HepG2 (cell line): Measurements from ENCODE around the gene SIK3. TPM values are rescaled to one million over a fixed set of nuclear protein-coding genes. Genes with fewer than 3 reads are reported as not detected.
A peak's percentile ranks its signal among the peaks of the same experiment; 100 is the strongest.

Experiments
- ATF2 ChIP-seq: sonication (generic); formaldehyde crosslinking; IDR thresholded peaks from 2 replicates; pipeline ENCODE4 v1.4.0; 2020; ENCODE audit warnings: missing genetic modification reagents
- HIC2 ChIP-seq: sonication (generic); formaldehyde crosslinking; IDR thresholded peaks from 2 replicates; pipeline ENCODE4 v1.9.0; 2022; ENCODE audit warnings: low read depth, missing genetic modification reagents
- KAT8 ChIP-seq: IDR thresholded peaks from 2 replicates; pipeline ENCODE4 v1.6.1; 2016; ENCODE audit warnings: missing genetic modification reagents, missing compliant biosample characterization
- MTA3 ChIP-seq: sonication (generic); formaldehyde crosslinking; IDR thresholded peaks from 2 replicates; pipeline ENCODE4 v1.4.0; 2020; ENCODE audit warnings: missing genetic modification reagents
- ZNF143 ChIP-seq: sonication (generic); formaldehyde crosslinking; IDR thresholded peaks from 2 replicates; pipeline ENCODE4 v1.4.0; 2020; ENCODE audit warnings: missing genetic modification reagents
- ZNF331 ChIP-seq: sonication (generic); formaldehyde crosslinking; IDR thresholded peaks from 2 replicates; pipeline ENCODE4 v1.4.0; 2020; ENCODE audit warnings: missing genetic modification reagents
- ZNF337 ChIP-seq: sonication (generic); formaldehyde crosslinking; IDR thresholded peaks from 2 replicates; pipeline ENCODE4 v1.5.1; 2020; ENCODE audit warnings: missing genetic modification reagents, low read depth, mild to moderate bottlenecking, borderline replicate concordance
- ZNF496 ChIP-seq: sonication (generic); formaldehyde crosslinking; IDR thresholded peaks from 2 replicates; pipeline ENCODE4 v1.8.1; 2023; ENCODE audit warnings: mild to moderate bottlenecking, moderate library complexity, missing genetic modification reagents; ENCODE audit not compliant: insufficient replicate concordance
- ZNF563 ChIP-seq: sonication (generic); formaldehyde crosslinking; IDR thresholded peaks from 2 replicates; pipeline ENCODE4 v1.8.0; 2022; ENCODE audit warnings: mild to moderate bottlenecking, moderate library complexity, missing genetic modification reagents
- ZNF816 ChIP-seq: sonication (generic); formaldehyde crosslinking; IDR thresholded peaks from 2 replicates; pipeline ENCODE4 v1.8.0; 2022; ENCODE audit warnings: missing genetic modification reagents, mild to moderate bottlenecking, borderline replicate concordance
- polyA plus RNA-seq, 8 experiments: library from polyadenylated mRNA; depleted of rRNA in 3 of 8; stranded (reverse) in 7 of 8; unstranded in 1 of 8; fragments of >200 nt; fragmentation: Illumina TruSeq in 4 of 8; extraction: Trizol in 4 of 8; gene quantifications; 2 replicates each; pipeline versions ENCODE4 v1.2.1 to v1.2.3, GENCODE V29; 2011 to 2016; ENCODE audit warnings: low read depth in 4 of 8, missing spikeins in 1 of 8, mixed read lengths in 1 of 8; ENCODE audit not compliant: insufficient read depth in 1 of 8
- total RNA-seq, 5 experiments: library from RNA; depleted of rRNA; stranded (reverse); fragments of >200 nt; fragmentation: Illumina TruSeq; extraction: Trizol; gene quantifications; 2 replicates each; pipeline ENCODE4 v1.2.3, GENCODE V29; 2016; ENCODE audit warnings: low read depth in 1 of 5
- TF ChIP-seq, protein P1 (sequence below): sonication (generic); formaldehyde crosslinking; IDR thresholded peaks from 2 replicates; pipeline ENCODE4 v1.5.0; 2020; ENCODE audit warnings: mild to moderate bottlenecking, missing genetic modification reagents, moderate library complexity
- TF ChIP-seq, protein P2 (sequence below): sonication (generic); formaldehyde crosslinking; IDR thresholded peaks from 2 replicates; pipeline ENCODE4 v1.5.1; 2020; ENCODE audit warnings: mild to moderate bottlenecking, missing genetic modification reagents, moderate library complexity
- TF ChIP-seq, protein P3 (sequence below): fragments of 450-650 bp; IDR thresholded peaks from 2 replicates; pipeline ENCODE4 v1.6.1; 2017; ENCODE audit warnings: mild to moderate bottlenecking

Gene SIK3
- total and polyA plus RNA-seq, 2 of the 13 experiments (the other 11 are each of a cell fraction or from before 2014, with no cell fraction given): 5.7 to 9.8 TPM

DNA sequence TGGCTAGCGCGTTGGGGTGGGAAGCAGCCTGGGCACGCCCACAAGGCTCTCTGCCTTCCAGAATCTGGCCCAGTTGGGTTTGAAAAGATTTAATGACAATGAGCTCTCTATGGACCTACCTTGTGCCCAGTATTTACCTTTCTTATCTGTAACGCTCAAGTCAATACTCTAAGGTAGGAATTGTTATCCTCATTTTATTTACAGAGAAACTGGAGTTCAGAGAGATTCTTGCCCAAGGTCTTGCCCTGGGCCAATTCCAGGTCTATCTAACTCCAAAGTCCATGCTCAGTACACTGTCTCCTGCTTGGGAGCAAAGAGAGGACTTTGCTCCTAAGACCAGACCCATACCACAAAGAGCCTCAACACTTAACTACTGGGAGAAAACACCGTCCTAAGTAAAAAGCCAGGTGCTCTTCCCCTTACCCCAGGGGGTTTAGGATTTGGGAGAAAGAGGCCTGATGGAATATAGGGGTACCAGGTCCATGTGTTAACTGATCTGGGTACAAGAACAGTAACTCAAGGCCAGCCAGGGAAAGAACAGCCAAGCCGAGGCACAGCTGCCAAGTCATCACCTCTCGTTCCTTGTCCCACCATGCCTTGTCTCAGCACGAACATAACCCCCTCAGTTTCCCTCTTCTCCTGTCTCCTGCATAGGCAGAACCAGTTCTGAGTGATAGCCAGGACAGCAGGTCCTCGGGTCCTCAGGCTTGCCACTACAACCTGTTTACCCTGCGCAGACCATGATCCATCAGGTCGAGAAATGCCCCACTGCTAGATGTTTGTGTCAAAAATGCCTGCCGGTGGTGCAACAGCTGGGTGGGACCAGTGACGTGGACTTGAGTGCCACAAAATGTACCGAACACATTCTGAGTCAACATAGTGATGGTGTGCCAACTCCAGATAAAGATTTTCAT, 289.7 kb downstream of the SIK3 start (continued):
- TF ChIP-seq ZNF337 (no peak), HIC2 (CRISPR knock-in tag) (peak; percentile 79), ATF2 (CRISPR knock-in tag) (peak; percentile 85; the same call in 1 of the 2 replicates), ZNF496 (no peak), KAT8 (CRISPR knock-in tag) (peak; percentile 85), MTA3 (CRISPR knock-in tag) (no peak), ZNF331 (CRISPR knock-in tag) (peak; percentile 80), ZNF816 (peak; percentile 36; the same call in 1 of the 2 replicates), ZNF143 (CRISPR knock-in tag) (peak; percentile 24; the same call in 1 of the 2 replicates), ZNF563 (CRISPR knock-in tag) (0 out of 2 replicates have a peak, but pooled peaks have one; percentile 43)
- TF ChIP-seq, protein P1, sequence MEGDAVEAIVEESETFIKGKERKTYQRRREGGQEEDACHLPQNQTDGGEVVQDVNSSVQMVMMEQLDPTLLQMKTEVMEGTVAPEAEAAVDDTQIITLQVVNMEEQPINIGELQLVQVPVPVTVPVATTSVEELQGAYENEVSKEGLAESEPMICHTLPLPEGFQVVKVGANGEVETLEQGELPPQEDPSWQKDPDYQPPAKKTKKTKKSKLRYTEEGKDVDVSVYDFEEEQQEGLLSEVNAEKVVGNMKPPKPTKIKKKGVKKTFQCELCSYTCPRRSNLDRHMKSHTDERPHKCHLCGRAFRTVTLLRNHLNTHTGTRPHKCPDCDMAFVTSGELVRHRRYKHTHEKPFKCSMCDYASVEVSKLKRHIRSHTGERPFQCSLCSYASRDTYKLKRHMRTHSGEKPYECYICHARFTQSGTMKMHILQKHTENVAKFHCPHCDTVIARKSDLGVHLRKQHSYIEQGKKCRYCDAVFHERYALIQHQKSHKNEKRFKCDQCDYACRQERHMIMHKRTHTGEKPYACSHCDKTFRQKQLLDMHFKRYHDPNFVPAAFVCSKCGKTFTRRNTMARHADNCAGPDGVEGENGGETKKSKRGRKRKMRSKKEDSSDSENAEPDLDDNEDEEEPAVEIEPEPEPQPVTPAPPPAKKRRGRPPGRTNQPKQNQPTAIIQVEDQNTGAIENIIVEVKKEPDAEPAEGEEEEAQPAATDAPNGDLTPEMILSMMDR (CRISPR knock-in tag): 0 out of 2 replicates have a peak, but pooled peaks have one; percentile 13
- TF ChIP-seq, protein P2, sequence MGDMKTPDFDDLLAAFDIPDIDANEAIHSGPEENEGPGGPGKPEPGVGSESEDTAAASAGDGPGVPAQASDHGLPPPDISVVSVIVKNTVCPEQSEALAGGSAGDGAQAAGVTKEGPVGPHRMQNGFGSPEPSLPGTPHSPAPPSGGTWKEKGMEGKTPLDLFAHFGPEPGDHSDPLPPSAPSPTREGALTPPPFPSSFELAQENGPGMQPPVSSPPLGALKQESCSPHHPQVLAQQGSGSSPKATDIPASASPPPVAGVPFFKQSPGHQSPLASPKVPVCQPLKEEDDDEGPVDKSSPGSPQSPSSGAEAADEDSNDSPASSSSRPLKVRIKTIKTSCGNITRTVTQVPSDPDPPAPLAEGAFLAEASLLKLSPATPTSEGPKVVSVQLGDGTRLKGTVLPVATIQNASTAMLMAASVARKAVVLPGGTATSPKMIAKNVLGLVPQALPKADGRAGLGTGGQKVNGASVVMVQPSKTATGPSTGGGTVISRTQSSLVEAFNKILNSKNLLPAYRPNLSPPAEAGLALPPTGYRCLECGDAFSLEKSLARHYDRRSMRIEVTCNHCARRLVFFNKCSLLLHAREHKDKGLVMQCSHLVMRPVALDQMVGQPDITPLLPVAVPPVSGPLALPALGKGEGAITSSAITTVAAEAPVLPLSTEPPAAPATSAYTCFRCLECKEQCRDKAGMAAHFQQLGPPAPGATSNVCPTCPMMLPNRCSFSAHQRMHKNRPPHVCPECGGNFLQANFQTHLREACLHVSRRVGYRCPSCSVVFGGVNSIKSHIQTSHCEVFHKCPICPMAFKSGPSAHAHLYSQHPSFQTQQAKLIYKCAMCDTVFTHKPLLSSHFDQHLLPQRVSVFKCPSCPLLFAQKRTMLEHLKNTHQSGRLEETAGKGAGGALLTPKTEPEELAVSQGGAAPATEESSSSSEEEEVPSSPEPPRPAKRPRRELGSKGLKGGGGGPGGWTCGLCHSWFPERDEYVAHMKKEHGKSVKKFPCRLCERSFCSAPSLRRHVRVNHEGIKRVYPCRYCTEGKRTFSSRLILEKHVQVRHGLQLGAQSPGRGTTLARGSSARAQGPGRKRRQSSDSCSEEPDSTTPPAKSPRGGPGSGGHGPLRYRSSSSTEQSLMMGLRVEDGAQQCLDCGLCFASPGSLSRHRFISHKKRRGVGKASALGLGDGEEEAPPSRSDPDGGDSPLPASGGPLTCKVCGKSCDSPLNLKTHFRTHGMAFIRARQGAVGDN: peak; percentile 64
- TF ChIP-seq, protein P3, sequence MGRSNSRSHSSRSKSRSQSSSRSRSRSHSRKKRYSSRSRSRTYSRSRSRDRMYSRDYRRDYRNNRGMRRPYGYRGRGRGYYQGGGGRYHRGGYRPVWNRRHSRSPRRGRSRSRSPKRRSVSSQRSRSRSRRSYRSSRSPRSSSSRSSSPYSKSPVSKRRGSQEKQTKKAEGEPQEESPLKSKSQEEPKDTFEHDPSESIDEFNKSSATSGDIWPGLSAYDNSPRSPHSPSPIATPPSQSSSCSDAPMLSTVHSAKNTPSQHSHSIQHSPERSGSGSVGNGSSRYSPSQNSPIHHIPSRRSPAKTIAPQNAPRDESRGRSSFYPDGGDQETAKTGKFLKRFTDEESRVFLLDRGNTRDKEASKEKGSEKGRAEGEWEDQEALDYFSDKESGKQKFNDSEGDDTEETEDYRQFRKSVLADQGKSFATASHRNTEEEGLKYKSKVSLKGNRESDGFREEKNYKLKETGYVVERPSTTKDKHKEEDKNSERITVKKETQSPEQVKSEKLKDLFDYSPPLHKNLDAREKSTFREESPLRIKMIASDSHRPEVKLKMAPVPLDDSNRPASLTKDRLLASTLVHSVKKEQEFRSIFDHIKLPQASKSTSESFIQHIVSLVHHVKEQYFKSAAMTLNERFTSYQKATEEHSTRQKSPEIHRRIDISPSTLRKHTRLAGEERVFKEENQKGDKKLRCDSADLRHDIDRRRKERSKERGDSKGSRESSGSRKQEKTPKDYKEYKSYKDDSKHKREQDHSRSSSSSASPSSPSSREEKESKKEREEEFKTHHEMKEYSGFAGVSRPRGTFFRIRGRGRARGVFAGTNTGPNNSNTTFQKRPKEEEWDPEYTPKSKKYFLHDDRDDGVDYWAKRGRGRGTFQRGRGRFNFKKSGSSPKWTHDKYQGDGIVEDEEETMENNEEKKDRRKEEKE: no peak
